DOHH2 (cell line): ENCODE results near the gene SLC39A11.

Experiments used
- H3F3A ChIP-seq: fragments of 200-600 bp; sonication (generic), shearing (Covaris generic); 2 replicates; pipeline ENCODE4 v1.6.0; 2016; ENCODE audit warnings: antibody characterized with exemption, mild to moderate bottlenecking; ENCODE audit not compliant: control insufficient read depth, insufficient read depth
- H3K27ac ChIP-seq: fragments of 200-600 bp; sonication (generic); 2 replicates; pipeline ENCODE4 v1.5.1; 2014; ENCODE audit warnings: low read depth, mild to moderate bottlenecking, low read length, moderate library complexity
- H3K27me3 ChIP-seq: fragments of 200-600 bp; sonication (generic); 2 replicates; pipeline ENCODE4 v1.6.1; 2014; ENCODE audit warnings: mild to moderate bottlenecking, low read length, mixed read lengths; ENCODE audit not compliant: control insufficient read depth
- H3K36me3 ChIP-seq: fragments of 200-600 bp; sonication (generic); 2 replicates; pipeline ENCODE4 v1.6.1; 2014; ENCODE audit warnings: mild to moderate bottlenecking, low read length, moderate library complexity, mixed read lengths; ENCODE audit not compliant: control insufficient read depth
- H3K4me1 ChIP-seq: fragments of 200-600 bp; sonication (generic); 2 replicates; pipeline ENCODE4 v1.6.1; 2014; ENCODE audit warnings: mild to moderate bottlenecking, low read length, mixed read lengths; ENCODE audit not compliant: control insufficient read depth
- H3K4me2 ChIP-seq: fragments of 200-600 bp; sonication (generic); 2 replicates; pipeline ENCODE4 v1.6.0; 2014; ENCODE audit warnings: mild to moderate bottlenecking, low read length, moderate library complexity
- H3K4me3 ChIP-seq: fragments of 200-600 bp; sonication (generic); 2 replicates; pipeline ENCODE4 v1.5.1; 2014; ENCODE audit warnings: mild to moderate bottlenecking, low read length, mixed read lengths
- H3K79me2 ChIP-seq: fragments of 200-600 bp; sonication (generic); 2 replicates; pipeline ENCODE4 v1.6.1; 2014; ENCODE audit warnings: mild to moderate bottlenecking, low read length, mixed read lengths; ENCODE audit not compliant: control insufficient read depth
- H3K9me2 ChIP-seq: fragments of 200-600 bp; sonication (generic); replicated peaks from 2 replicates; pipeline ENCODE4 v1.6.1; 2014; ENCODE audit warnings: mild to moderate bottlenecking, low read length, mixed read lengths; ENCODE audit not compliant: control insufficient read depth
- H3K9me3 ChIP-seq: fragments of 200-600 bp; sonication (generic); 2 replicates; pipeline ENCODE4 v1.6.1; 2014; ENCODE audit warnings: antibody characterized with exemption, low read length, mixed read lengths; ENCODE audit not compliant: control insufficient read depth, insufficient read depth
- H4K20me1 ChIP-seq: fragments of 200-600 bp; sonication (generic); 2 replicates; pipeline ENCODE4 v1.6.0; 2014; ENCODE audit warnings: low read depth, mild to moderate bottlenecking, antibody characterized with exemption, low read length, moderate library complexity; ENCODE audit not compliant: control insufficient read depth, insufficient read depth
- CTCF ChIP-seq: fragments of 200-600 bp; sonication (generic); IDR thresholded peaks from one replicate; pipeline ENCODE4 v1.5.1; 2014; ENCODE audit warnings: antibody characterized with exemption, mild to moderate bottlenecking, low read depth, low read length; ENCODE audit not compliant: poor library complexity, severe bottlenecking
- EZH2phosphoT487 ChIP-seq: fragments of 200-600 bp; sonication (generic); IDR thresholded peaks from 2 replicates; pipeline ENCODE4 v1.6.1; 2017; ENCODE audit warnings: borderline replicate concordance, mild to moderate bottlenecking, antibody characterized with exemption, low read length, moderate library complexity, mixed read lengths

Gene SLC39A11

GRCh38 chr17:73043686-73044581, 48.6 kb downstream of the SLC39A11 start:
- Histone ChIP-seq H3K4me1 (no peaks in the 10 kb centered on the region), H3K27ac (no peak overlapping the region), H3K9me3 (no peaks in the 10 kb centered on the region), H3K4me3 (no peak overlapping the region), H3K36me3 (no peaks in the 10 kb centered on the region), H3F3A (no peaks in the 10 kb centered on the region), H3K9me2 (no peaks in the 10 kb centered on the region), H3K27me3 (no peaks in the 10 kb centered on the region), H4K20me1 (no peaks in the 10 kb centered on the region), H3K79me2 (no peaks in the 10 kb centered on the region), H3K4me2 (no peak overlapping the region)
- TF ChIP-seq EZH2phosphoT487: no peak
- TF ChIP-seq CTCF: no peak

DNA sequence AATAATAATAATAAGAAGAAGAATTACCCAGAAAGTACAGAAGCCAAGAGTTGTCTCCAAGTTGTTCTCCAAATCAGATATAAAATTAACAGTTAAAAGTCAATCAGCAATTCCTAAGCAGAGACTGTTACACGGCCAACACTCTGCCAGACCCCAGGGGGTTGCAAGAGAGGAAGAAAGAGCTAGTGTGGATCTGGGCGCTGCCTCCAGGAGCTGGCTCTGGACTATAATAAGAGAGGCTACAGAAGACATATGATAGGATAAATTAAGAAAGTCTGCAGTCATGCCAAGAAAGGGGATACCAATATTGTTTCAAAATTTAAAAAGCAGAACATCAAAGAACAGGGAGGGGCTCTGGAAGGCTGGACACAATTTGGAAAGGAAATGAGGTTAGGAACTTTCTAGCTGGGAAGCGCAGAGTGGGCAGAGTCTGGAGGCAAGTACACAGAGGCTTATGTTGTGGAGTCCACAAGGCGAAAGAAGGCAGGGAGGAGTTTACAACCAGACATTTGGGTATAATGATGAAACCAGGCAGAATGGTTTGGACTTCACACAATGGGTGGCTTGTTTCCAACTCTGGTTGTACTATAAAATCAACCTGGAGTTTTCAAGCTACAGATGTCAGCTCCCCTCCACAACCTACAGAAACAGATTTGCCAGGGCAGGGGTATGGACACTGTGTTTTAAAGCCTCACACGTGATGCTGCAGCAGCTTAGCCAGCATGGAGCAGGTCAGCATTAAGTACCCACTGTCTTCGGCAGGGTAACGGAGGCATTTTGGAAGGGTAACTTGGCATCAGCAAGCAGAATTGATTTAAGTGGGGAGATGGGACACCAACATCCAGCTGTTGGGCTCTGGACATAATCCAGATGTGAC, 49.4 kb downstream of the SLC39A11 start:
- Histone ChIP-seq H3K4me1 (no peaks in the 10 kb centered on the region), H3K79me2 (no peaks in the 10 kb centered on the region), H3F3A (no peaks in the 10 kb centered on the region), H3K9me3 (no peaks in the 10 kb centered on the region), H3K27ac (no peak overlapping the region), H3K9me2 (no peaks in the 10 kb centered on the region), H3K27me3 (no peaks in the 10 kb centered on the region), H3K4me3 (no peak overlapping the region), H4K20me1 (no peaks in the 10 kb centered on the region), H3K36me3 (no peaks in the 10 kb centered on the region), H3K4me2 (no peak overlapping the region)
- TF ChIP-seq CTCF (no peak), EZH2phosphoT487 (no peak)

- no peaks in the 10 kb centered on the region for H3K9me3 ChIP-seq
- TF ChIP-seq CTCF (no peak), EZH2phosphoT487 (no peak)
- H3K4me1 ChIP-seq: no peaks in the 10 kb centered on the region
- H3K4me3 ChIP-seq: no peak overlapping the region
- H4K20me1 ChIP-seq: no peaks in the 10 kb centered on the region
- no peak overlapping the region for H3K27ac ChIP-seq
- H3F3A ChIP-seq: no peaks in the 10 kb centered on the region
- H3K27me3 ChIP-seq: no peaks in the 10 kb centered on the region
- no peaks in the 10 kb centered on the region for H3K9me2 ChIP-seq
- H3K36me3 ChIP-seq: no peaks in the 10 kb centered on the region
- no peaks in the 10 kb centered on the region for H3K79me2 ChIP-seq
- H3K4me2 ChIP-seq: no peak overlapping the region
These were observed 50.3 kb downstream of the SLC39A11 start for GRCh38 chr17:73042225-73042624.
